ENCODE measurements around the gene MROH2B. TPM values are rescaled to one million over a fixed set of nuclear protein-coding genes. Genes with fewer than 3 reads are reported as not detected.
"Not testable (repeated sequence)": the region's sequence is repeated elsewhere in the genome, so short reads cannot be mapped to it uniquely, and the experiment has no call there.

Gene MROH2B
- total RNA-seq, 1 donor: not detected

DNA sequence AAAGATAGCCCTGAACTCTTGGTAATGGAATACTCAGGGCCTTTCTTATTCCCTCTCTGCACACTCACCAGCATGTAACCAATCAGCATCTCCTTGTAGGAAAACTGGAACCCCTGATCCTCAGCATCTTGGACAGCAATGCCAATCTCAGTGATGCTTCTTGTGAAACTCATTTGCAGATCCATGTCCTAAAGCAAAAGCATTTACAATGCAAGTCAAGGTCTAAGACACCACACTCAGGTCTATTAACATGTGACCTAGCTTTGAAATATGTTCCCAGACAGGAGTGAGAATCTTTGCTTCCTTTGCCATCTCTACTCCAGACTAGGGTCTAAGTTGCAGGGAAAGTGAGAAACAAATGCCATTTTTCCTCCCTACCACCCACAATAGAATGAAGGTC, 38.2 kb downstream of the MROH2B start:
- DNase-seq (ENCODE audit: low read depth in 2 of 3, low spot score in 2 of 3): no peak

DNA sequence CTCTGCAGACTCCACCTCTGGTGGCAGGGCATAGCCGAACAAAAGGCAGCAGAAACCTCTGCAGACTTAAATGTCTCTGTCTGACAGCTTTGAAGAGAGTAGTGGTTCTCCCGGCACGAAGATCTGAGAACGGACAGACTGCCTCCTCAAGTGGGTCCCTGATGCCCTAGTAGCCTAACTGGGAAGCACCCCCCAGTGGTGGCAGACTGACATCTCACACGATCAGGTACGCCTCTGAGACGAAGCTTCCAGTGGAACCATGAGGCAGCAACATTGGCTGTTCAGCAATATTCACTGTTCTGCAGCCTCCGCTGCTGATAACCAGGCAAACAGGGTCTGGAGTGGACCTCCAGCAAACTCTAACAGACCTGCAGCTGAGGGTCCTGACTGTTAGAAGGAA, 48.5 kb downstream of the MROH2B start:
- not testable (repeated sequence) for DNase-seq (ENCODE audit: low read depth in 2 of 3, low spot score in 2 of 3)

DNA sequence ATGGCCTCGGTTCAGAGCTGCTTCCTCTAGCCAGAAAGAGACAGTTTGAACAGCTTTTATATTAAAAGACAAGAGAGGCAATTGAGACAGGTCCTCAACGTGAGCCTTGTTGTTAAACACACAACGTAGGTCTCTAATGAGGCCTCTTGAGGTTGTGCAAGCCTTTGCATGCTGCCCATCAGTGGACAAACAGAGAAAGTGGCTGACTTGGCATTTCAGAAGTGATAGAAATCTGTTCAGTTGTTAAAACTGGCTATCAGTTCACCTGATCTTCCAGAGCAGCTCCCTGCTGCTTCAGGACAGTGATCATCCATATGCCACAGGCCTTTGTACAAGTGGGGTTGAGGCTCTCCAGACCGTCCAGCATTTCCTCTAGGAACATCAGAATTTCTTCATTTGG, 58.8 kb downstream of the MROH2B start:
- no peak for DNase-seq (ENCODE audit: low read depth in 2 of 3, low spot score in 2 of 3)

DNA sequence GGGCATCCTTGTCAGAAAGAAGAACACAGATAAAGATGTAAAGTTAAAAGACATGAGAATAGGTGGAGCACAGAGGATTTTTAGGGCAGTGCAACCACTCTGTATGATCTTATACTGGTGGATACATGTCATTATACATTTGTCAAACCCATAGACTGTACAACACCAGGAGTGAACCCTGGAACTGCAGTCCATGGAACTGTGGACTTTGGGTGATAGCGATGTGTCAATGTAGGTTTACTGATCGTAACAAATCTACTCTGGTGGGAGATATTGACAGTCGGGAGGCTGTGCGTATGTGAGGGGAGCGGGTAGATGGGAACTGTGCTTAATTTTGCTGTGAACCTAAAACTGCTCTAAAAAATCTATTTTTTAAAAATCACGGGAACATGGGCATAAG, 60.6 kb downstream of the MROH2B start:
- DNase-seq (ENCODE audit: low read depth in 2 of 3, low spot score in 2 of 3): no peak

DNA sequence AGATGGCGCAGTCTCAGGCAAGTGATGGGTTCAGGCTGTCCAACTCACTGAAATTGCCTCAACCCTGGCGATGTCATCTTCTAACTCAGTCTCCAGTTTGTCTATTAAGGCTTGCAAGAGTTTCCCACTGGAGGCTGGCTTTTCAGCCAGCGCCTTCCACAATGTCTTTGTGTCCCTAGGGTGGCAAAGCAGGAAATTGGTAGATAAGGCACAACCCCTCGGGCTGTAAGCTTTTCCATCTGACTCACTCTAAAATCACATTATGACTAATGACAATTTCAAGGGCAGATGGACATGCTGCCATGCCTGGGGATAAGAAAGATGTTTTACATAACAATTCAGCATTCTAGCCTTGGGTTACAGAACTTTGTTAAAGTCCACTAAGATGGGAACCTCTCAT, 61.9 kb downstream of the MROH2B start:
- no peak for DNase-seq (ENCODE audit: low read depth in 2 of 3, low spot score in 2 of 3)

DNA sequence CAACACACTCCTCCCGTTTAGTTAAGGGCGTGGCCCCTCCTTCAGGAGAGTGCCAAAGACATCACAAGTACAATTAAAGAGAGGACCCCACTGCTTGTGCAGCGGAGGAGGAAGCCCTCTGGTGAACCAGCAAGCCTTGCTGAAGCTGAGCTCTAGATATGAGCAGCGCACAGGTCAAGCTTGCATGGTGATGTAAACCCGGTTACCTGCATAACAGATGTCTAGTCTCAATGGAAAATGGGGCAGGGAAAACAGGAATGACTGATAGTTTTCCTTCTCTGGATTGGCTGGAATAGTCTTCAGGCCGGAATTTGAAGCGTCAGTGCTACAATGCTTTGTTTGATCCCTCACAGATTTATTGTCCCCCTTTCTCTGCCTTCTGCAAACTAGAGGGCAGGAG, 66.2 kb downstream of the MROH2B start:
- no peak for DNase-seq (ENCODE audit: low read depth in 2 of 3, low spot score in 2 of 3)

DNA sequence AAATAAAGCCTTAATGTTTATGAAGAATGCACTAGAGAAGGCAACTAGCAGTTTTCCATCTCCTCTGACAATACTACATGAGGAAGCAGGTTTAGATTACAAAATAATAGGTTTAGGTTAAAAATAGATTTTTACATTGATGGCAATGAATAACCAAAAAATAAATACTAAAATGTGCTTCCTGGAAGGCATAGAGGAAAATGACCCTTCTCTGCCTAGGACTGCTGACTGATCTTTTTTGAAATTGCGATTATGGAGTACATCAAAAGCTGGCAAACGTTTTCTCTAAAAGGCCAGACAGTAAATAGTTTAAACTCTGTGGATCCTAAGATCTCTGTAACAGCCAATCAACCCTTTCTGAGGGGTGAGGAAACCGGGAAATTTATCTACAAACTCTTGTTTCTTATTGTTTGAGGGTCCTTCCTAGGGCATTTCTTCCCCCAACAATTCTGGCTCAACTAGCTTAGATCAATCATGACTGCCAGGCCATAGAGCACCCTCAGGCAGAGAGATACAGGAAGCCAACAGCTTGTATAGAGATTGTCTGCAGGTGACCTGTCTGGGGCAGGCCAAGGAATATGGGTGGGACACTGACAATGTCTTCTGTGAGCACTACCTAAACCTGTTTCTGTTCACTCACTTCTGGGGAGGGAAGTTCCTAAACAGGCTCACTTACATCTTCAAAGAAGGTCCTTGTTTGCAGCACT, 67.3 kb downstream of the MROH2B start:
- DNase-seq (ENCODE audit: low read depth in 2 of 3, low spot score in 2 of 3): no peak

DNA sequence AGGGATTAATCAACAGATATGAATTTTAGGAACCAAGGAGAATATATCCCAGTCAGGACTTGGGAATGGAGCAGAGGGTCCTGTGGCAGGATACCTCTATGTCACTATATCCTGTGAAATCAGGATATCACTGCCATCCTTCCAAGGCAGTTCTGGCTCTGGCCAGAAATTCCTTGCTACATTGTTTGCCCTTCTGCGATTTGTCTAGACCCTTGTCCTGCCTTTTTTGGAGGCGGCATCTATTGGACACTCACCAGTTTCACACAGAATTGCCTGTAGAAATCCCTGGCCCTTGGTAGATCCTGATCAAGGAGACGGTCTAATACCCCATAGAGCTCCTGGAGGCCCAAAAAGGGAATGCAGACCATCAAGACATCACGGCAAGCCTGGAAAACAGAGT, 71.2 kb downstream of the MROH2B start:
- DNase-seq (ENCODE audit: low read depth in 2 of 3, low spot score in 2 of 3): no peak

DNA sequence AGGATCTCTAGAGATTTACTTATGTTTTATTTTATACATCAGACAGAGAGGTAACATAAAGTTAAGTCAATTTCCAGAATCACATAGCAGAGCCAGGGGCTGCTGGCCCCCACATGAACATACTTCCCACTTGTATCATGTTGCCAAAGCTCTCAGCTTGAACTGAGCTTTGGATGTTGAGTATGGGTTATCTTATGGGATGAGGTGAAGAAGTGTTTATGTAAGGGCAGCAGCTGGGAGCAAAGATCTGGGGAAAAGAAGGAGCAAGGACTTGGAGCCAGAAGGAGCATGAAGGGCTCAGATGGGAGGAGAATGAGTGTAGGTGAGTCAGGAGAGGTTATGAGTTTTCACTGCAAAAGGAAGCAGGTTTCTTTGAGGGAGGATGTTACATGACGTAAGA, 72.0 kb downstream of the MROH2B start:
- DNase-seq (ENCODE audit: low read depth in 2 of 3, low spot score in 2 of 3): no peak

DNA sequence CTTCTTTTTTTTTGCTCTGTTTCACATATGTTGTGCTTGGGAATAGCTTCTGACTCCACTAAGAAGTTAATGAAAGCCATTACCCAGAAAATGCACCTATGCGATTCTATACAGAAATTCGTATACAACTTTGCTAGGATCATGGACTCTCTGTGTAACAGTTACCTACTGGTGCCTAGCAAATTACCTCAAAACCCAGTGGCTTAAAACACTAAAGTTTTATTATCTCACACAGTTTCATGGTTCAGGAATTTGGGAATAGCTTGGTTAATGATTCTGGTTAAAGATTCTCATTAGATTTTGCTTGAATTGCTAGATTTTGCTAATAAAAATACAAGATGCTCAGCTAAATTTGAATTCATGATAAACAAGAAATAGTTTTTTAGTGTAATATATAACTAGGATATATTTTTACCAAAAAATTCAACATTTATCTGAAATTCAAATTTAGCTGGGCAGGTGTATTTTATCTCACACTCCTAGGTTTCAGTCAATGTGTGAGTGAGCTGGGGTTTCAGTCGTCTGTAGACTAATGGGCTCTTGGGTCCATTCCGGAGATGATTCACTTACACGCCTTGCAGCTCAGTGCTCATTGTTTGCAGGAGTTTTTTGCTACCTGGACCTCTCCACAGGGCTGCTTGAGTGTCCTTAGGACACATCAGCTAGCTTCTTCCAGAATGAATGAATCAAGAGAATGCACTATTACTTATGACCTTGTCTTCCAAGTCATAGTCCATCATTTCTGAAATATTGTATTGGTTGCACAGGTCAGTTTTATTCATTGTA, 75.1 kb downstream of the MROH2B start:
- no peak for DNase-seq (ENCODE audit: low read depth in 2 of 3, low spot score in 2 of 3)

DNA sequence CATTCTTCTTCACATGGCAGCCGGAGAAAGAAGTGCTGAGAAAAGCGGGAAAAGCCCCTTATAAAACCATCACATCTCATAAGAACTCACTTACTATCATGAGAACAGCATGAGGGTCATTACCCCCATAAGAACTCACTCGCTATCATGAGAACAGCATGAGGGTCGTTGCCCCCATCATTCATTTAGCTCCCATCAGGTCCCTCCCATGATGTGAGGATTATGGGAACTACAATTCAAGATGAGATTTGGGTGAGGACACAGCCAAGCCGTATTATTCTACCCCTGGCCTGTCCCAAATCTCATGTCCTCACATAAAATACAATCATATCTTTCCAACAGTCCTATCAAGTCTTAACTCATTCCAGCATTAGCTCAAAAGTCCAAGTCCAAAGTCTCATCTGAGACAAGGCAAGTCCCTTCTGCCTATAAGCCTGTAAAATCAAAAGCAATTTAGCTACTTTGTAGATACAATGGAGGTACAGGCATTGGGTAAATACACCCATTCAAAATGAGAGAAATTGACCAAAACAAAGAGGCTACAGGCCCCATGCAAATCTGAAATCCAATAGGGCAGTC, 79.1 kb downstream of the MROH2B start:
- DNase-seq (ENCODE audit: low read depth in 2 of 3, low spot score in 2 of 3): no peak

DNA sequence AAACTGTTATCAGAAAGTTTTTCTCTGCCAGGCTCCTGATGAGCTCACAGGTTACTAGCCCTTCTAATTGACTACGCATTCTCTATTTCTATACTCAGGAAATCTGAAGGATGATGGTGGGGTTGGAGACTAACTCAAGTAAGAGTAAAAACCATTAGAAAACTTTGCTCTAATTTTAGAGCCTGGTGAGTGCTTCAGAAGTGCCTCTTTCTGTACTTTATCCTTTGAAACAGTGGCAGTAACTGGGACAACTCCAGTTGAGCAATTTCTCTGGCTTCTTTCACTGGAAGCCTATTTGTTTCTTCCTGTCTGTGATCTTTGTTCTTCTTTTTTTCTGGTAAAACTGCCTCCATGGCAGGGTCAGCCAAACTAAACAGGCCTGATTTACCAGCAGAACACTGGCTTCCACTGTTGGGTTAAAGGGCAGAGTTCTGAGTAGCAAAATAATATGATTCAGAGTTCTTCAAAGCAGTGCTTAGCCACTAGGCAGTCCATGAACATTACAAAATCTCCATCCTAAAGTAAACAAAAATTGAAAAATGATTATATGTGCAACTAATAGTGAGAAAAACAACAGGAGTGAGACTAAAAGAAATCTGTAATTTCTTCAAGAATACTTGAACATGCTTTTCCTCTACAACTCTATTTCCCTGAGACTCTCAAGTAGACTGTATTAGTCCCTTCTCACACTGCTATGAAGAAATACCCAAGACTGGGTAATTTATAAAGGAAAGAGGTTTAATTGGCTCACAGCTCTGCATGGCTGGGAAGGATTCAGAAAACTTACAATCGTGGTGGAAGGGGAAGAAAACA, 79.8 kb downstream of the MROH2B start:
- DNase-seq (ENCODE audit: low read depth in 2 of 3, low spot score in 2 of 3): no peak

DNA sequence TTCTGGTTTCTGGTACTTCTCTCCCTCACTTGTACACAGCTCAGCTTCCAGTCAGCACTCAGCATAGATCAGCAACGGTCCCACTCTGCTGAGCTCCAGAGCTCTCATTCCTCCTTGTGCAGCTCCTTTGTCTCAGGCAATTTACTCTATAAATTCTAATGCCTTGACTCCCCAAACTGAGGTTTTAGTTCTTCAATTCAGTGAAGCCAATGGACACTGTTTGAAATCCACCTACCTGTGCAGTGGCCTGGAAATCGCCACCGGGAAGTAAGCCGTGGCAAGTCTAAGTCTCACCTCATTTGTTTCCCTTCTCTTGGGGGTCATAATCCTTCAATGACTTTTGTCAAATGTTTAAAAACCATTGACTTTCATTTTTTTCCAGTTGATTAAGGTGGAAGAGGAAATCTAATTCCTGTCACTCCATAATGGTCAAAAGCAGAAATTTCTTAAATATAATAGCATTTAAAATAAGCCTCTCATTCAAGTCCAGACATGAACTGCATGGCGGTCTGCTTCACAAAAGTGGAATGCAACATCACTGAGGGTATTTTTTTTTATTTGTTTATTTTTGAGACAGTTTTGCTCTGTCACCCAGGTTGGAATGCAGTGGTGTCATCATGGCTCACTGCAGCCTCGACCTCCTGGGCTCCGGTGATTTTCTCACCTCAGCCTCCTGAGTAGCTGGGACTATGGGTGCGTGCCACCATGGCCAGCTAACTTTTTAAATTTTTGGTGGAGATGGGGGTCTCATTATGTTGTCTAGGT, 82.2 kb downstream of the MROH2B start:
- DNase-seq (ENCODE audit: low read depth in 2 of 3, low spot score in 2 of 3): no peak

DNA sequence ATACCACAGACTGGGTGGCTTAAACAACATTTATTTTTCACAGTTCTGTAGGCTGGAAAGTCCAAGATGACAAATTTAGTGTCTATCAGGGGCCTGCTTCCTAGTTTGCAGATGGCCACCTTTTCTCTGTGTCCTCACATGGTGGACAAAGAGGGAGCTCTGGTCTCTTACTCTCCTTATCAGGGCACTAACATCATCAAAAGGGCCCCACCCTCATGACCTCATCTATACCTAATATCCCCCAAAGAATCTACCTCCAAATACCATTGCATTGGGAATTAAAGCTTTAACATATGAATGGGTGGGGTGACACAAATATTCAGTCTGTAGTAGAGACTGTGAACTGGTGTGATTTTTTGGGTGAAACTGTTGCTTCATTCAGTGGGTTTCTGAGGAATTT, 83.8 kb downstream of the MROH2B start:
- no peak for DNase-seq (ENCODE audit: low read depth in 2 of 3, low spot score in 2 of 3)

DNA sequence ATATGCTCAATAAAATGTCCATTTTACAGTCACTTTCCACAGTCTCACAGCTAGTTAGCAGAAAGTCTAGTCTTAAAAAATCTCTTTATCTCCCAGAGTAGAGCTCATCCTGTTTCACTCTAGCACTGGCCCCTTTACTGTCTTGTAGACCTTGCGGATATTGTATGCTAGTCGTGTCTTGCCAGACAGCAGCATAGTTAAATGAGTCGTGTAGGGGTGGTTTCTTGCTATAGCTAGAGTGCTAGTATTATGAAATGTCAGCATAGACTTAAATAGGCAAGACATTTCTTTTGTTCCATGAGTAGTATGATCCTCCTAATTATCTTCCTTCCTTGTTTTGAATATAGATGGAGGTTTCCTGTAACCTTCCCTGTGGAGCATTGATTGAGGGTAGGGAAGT, 84.5 kb downstream of the MROH2B start:
- no peak for DNase-seq (ENCODE audit: low read depth in 2 of 3, low spot score in 2 of 3)

DNA sequence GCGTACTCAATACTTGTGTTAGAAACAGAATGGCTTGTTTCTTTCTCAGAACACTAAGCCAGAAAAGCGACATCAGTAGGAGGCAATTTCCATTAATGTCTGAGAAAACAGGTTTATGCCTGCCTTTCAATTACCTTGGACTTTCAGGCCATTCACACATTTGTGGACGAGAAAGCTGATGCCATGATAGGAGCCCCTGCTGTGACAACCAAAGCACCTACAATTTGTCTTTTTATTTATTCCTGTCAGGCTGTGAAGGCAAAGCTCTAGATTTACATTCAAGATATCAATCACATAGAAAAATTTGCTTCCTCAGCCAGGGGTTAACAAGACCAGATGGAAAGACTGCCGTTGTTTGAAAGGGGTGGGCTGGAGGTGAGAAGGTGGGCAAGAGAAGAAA, 85.6 kb downstream of the MROH2B start:
- DNase-seq (ENCODE audit: low read depth in 2 of 3, low spot score in 2 of 3): no peak

DNA sequence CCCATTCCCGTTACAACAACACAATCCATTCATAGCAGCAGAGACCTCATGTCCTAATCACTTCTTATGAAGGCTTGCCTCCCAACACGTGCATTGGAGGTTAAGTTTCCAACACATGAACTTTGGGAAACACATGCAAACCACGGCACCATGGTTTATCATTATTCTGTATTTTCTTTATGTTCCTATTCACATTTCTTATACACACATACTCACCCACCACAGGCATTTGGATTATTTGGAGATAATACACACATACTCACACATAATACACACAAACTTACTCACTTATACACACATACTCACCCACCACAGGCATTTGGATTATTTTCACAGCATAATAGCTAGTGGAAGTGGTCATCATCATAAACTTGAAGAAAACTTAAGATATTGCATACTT, 86.3 kb downstream of the MROH2B start:
- DNase-seq (ENCODE audit: low read depth in 2 of 3, low spot score in 2 of 3): no peak

DNA sequence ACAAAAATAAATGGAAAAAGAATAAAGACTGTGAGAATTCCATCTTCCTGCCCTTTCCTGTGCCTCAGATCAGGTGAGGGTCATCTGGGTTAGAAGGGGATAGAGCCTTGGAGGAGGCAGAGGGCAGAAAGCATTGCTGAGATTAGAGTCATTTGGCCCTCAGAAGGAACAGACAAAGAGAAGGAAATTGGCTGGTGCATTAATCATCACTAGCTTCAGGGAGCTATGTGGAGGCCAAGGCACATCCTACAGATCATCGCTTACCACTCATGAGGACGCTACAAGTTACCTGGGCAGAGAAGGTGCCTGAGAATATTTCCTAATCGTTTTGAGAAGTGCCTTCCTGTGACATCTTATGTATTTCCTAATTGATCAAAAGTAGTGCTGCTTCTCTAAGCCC, 87.4 kb downstream of the MROH2B start:
- DNase-seq (ENCODE audit: low read depth in 2 of 3, low spot score in 2 of 3): no peak

DNA sequence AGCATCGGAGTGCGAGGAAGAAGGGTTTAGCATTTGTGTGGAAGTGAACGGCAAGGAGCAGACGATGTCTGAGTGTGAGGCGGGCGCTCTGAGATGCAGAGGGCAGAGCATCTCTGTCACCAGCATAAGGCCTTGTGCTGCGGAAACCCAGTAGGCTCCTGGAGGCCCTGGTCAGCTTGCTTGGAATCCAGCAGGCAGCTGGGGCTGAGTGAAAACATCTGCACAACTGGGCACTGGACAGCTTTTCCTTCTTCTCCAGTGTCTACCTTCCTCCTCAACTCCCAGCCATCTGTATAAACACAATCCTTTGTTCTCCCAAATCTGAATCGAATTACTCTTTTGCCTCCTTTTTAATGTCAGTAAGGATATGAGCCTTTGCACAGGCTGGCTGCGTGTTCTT, 89.7 kb downstream of the MROH2B start:
- no peak for DNase-seq (ENCODE audit: low read depth in 2 of 3, low spot score in 2 of 3)

DNA sequence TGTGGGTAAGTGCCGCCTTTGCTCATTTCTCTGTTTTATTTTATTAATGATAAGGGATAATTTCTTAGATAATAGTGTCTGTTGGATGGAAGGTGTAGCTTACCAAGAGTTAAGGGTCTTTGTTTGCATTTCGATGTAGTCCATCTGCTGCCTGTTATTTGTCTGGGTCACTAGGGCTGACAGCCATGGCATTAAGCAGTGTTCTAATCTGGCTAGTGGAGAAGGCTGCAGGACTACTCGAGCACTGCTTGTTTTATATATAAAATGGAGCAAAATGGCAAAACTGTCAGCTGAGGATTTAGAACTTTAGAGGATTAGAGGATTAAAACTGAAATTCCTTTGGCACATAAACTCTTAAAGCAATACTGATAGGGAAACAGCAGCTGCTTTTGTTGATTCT, 94.3 kb downstream of the MROH2B start:
- DNase-seq (ENCODE audit: low read depth in 2 of 3, low spot score in 2 of 3): no peak

DNA sequence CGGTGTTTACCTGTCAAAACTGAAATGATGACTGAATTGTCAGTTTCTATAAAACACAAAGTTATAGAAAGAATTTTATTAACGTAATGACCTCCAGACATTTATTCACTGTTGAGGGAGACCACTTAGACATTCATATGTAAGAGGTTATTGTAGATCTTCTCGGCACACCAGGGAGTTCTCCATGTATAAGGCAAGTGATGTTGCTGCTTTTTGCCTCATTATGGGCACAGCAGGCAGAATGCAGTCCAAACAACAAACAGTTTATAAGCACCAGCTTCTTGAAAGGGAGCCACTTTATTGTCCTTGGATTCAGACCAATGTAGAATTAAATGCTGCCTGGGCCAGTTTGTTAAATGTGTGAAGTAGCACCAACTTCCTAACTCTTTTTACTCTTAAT, 95.1 kb downstream of the MROH2B start:
- DNase-seq (ENCODE audit: low read depth in 2 of 3, low spot score in 2 of 3): no peak

All from hematopoietic multipotent progenitor cell (in vitro differentiated cells).